Muscle layer of colon (tissue), 2 donors: ENCODE results near the gene SLC44A2.
A peak's percentile ranks its signal among the peaks of the same experiment; 100 is the strongest.
"Not testable (repeated sequence)": the region's sequence is repeated elsewhere in the genome, so short reads cannot be mapped to it uniquely, and the experiment has no call there.

Experiments used
- H3K27ac ChIP-seq: one replicate; pipeline ENCODE4 v1.7.0; 2013; ENCODE audit warnings: low read depth, mild to moderate bottlenecking, low read length, moderate library complexity
- H3K27me3 ChIP-seq, 2 donors: one replicate each; pipeline ENCODE4 v1.7.0; 2013; ENCODE audit warnings: low read length in 2 of 2, mild to moderate bottlenecking in 2 of 2; ENCODE audit not compliant: insufficient read depth in 2 of 2, control insufficient read depth in 1 of 2
- H3K36me3 ChIP-seq: one replicate; pipeline ENCODE4 v1.7.0; 2013; ENCODE audit warnings: mild to moderate bottlenecking, low read length; ENCODE audit not compliant: insufficient read depth
- H3K4me1 ChIP-seq: one replicate; pipeline ENCODE4 v1.7.0; 2013; ENCODE audit warnings: mild to moderate bottlenecking, low read length; ENCODE audit not compliant: insufficient read depth
- H3K4me3 ChIP-seq, 2 donors: one replicate each; pipeline ENCODE4 v1.7.0; 2013; ENCODE audit warnings: low read length in 2 of 2, low read depth in 1 of 2, mild to moderate bottlenecking in 1 of 2, moderate library complexity in 1 of 2
- H3K9ac ChIP-seq: one replicate; pipeline ENCODE4 v1.7.0; 2013; ENCODE audit warnings: low read length
- H3K9me3 ChIP-seq: one replicate; pipeline ENCODE4 v1.7.0; 2013; ENCODE audit warnings: mild to moderate bottlenecking, low read length
- donor health status: abdominal sarcoma.
- donor health status: Adenocarcinoma of cecum.

SLC44A2 gene

DNA sequence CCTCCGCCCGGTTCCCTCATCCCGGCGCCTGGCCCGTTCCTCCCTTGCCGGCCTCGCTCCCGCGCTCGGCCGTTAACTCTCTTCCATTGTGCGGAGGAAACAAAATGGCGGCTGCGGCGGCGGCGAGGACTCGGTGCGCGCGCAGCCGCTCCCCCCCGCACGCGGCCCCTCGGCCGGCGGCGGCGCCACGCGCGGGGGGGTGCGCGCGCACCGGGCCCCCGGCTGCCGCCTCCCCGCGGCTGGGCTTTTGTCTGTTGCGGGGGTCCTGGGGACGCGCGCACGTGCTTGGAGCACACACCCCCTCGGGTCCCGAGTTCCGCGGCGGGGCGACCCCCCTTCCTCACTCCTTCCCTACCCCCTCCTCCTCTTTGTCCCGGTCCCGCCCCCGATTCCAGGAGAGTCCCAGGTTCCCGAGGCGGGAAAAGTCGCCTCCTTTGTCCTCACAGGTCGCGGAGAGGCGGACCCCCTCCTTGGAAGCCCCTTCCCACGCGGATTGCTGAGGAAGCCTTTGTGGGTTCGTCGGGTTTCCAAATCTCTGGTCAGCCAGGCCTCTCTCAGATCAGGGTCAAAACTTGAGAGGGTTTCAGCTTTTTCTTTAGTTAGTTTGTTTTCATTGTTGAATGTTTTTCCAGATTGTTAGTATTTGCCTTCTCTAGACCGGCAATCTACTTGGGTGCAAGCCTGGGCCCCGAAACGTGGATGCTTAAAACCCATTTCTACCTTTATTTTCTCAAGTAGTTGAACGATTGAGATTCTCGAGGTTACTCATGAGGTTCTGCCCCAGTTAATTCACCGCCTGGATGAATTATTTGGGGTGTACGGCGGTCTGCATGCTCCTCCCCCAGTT, 29.5 kb downstream of the SLC44A2 start:
- Histone ChIP-seq H3K27me3 (no peaks in the 10 kb centered on the region), H3K27ac (peak overlapping the region; percentile 90), H3K4me3 (peak overlapping the region; percentile 58 to 85), H3K9me3 (no peaks in the 10 kb centered on the region), H3K4me1 (peaks cover 35% of the 10 kb centered on the region), H3K9ac (peak overlapping the region; percentile 68), H3K36me3 (no peaks in the 10 kb centered on the region)

DNA sequence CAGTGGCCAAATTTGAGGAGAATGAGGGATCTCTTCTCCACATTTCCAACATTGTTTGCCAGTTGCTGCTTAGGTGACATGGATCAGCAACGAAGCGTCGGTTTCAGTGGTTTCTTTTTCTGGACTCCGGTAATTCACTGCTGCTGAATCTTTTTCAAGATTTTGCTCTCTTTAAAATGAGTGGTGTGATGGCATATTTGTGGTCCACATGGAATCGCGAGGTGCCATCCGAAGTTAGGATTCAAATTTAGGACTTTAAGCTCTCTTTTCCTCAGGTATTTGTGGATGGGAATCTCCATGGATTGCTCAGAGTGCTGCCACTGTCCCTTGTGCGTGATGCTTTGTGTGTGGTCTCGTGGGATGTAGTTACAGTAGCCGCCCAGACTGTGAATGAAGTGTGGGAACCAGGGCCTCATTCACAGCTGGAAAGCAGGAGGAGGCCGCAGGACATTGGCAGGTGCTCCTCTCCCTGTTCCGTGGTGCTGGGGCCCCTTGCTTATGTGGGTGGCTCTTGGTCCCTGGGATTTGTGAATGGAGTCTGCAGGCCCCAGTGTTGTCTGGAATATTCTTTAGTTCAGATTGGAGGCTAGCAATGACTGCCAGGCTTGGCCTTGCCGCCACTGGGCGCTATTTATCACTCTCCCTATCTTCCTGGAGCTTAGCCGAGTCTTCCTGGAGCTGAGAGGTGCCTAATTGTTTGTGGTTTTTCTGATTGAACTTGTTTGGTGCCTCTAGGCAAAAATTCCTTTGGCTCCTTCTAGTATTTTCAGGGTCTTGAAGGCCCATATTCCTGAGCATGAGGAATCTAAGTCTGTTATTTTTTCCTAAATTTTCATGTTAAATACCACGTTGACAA, 30.3 kb downstream of the SLC44A2 start:
- Histone ChIP-seq H3K27me3 (no peaks in the 10 kb centered on the region), H3K36me3 (no peaks in the 10 kb centered on the region), H3K4me1 (peaks cover 41% of the 10 kb centered on the region), H3K4me3 (peak overlapping the region; percentile 43 to 85), H3K9me3 (no peaks in the 10 kb centered on the region), H3K27ac (peak overlapping the region; percentile 79), H3K9ac (peak overlapping the region; percentile 68)

DNA sequence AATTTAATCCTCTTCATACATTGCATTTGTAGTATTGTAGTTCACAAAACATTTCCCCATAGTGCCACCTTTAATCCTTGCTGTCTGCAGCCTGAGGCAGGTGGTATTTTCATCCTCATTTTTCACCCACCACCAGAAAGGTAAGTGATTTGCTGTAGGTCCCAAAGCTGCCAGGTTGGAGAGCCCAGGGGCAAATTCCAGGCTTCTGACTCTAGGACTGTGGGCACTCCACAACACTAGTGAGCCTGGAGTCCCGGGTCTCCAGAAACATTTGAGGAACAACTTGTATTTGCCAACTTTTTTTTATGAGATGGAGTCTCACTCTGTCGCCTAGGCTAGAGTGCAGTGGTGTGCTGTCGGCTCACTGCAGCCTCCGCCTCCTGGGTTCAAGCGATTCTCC, 35.0 kb downstream of the SLC44A2 start:
- no peak overlapping the region for H3K9ac ChIP-seq
- peaks cover 34% of the 10 kb centered on the region for H3K4me1 ChIP-seq
- H3K27ac ChIP-seq, result no peak overlapping the region

DNA sequence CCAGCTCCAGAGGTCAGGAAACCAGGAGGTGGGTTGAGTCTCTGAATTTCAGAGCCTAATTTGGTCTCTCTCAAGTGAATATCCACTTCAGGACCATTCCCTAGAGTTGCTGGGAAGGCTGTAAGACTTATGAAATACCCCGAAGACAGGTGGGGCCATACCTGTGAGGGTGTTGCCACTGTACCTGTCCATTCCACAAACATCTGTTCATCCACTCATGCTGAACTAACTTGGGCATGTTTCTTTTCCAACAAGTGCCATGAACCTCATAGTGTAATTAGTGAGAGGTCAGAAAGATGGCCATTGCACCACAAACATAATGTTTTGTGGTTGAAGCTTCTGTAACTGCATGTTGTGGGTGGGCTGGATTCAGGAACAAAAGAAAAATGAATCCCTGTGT, 36.6 kb downstream of the SLC44A2 start:
- H3K4me3 ChIP-seq, result no peak overlapping the region
- no peak overlapping the region for H3K27ac ChIP-seq
- peaks cover 32% of the 10 kb centered on the region for H3K4me1 ChIP-seq
- H3K9me3 ChIP-seq, result no peaks in the 10 kb centered on the region
- no peaks in the 10 kb centered on the region for H3K27me3 ChIP-seq
- H3K36me3 ChIP-seq, result peaks cover 7% of the 10 kb centered on the region
- no peak overlapping the region for H3K9ac ChIP-seq

More for the DNA sequence above, 35.0 kb downstream of the SLC44A2 start:
- Histone ChIP-seq H3K36me3 (peaks cover 4% of the 10 kb centered on the region), H3K4me3 (no peak overlapping the region), H3K9me3 (no peaks in the 10 kb centered on the region), H3K27me3 (no peaks in the 10 kb centered on the region)

DNA sequence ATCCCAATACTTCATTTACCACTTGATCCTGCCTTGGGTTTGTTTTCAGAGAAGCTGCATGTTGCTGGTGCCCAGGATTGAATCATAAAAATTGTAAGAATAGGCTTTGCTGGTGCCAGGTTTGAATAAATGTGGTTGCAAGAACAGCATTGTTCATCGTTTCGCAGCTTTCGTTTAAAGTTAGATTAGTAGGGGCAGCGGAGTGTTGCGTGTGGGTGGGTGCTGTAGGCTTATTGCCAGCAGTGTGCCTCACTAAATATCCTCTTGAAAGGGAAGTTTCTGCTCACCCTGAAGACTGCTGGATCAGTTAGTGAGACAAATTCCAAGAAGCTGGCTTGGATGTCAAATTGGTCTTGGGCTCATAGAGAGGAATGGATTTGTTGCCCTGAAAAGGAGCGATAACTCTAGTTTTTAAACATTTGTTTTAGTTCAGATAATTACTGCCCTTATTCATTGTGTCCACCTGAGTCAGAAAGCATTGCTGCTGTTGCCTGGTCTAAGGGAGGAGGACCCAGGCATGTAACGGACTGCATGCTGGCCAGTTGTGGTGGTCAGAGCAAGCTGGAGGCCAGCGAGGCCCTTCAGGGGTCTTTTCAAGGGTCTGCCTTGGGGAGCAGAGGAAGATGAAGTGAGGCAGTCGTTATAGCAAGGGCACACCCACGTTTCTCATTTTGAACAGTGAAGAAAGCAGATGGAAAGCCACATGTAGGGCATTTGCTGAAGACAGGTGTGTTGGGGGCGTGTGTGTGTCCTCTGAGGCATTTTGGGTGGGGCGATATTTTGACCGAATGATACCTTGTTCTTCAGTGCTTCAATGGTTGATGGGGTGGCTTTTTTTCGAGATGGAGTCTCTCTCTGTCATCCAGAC, 37.3 kb downstream of the SLC44A2 start:
- Histone ChIP-seq H3K9ac (no peak overlapping the region), H3K27me3 (no peaks in the 10 kb centered on the region), H3K36me3 (peaks cover 9% of the 10 kb centered on the region), H3K4me3 (no peak overlapping the region), H3K9me3 (no peaks in the 10 kb centered on the region), H3K27ac (no peak overlapping the region), H3K4me1 (peaks cover 32% of the 10 kb centered on the region)

DNA sequence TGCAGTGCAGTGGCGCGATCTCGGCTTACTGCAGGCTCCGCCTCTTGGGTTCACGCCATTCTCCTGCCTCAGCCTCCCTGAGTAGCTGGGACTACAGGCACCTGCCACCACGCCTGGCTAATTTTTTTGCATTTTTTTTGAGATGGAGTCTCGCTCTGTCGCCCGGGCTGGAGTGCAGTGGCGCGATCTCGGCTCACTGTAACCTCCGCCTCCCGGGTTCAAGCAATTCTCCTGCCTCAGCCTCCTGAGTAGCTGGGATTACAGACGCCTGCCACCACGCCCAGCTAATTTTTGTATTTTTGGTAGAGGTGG, 37.9 kb downstream of the SLC44A2 start:
- H3K4me3 ChIP-seq, H3K9ac ChIP-seq, H3K27me3 ChIP-seq, H3K9me3 ChIP-seq, H3K27ac ChIP-seq: not testable (repeated sequence)
- Histone ChIP-seq H3K36me3 (peaks cover 12% of the 10 kb centered on the region), H3K4me1 (peaks cover 32% of the 10 kb centered on the region)

DNA sequence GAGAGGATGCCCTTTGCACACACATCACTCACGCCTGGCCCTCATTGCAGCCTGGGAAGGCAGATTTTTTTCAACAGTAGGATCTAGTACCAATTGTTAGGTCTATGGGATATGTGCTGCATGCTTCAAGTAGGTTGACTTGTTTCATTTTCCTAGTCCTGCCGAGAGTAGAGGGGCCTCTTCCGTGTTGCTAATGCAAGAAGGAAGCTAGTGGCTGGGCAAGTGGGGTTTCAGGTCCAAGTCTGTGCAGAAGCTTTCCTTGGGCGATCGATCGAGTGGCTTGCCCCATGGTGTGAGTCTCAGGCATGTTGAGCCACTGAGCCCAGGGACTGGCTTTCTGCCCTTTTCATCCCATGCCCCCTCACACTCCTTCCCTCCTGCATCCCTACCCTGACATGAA, 42.5 kb downstream of the SLC44A2 start:
- H3K27me3 ChIP-seq, result no peaks in the 10 kb centered on the region
- peaks cover 33% of the 10 kb centered on the region for H3K4me1 ChIP-seq
- no peak overlapping the region for H3K4me3 ChIP-seq
- H3K9me3 ChIP-seq, result no peaks in the 10 kb centered on the region
- H3K36me3 ChIP-seq, result peaks cover 24% of the 10 kb centered on the region
- H3K9ac ChIP-seq, result no peak overlapping the region
- H3K27ac ChIP-seq, result no peak overlapping the region

DNA sequence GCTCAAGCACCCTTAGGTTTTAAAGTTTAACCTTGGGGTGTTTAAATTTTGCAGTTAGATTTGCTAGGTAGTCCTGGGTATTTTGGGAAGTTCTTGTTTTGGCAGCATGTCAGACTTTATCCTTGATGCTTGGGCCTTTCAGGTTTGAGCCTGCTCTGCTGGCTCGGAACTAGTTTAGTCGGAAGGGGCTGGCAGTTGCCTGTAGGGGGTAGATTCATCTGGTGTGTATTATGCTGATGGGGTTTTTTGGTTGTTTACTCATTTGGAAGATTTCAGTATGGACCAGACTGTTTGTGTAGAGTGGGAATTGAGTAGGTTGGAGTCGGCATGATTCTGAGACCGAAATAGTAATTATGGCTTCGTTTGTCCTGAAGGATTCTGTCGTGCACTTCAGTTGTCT, 43.9 kb downstream of the SLC44A2 start:
- Histone ChIP-seq H3K4me1 (peaks cover 32% of the 10 kb centered on the region), H3K27ac (no peak overlapping the region), H3K9ac (no peak overlapping the region), H3K36me3 (peaks cover 33% of the 10 kb centered on the region), H3K27me3 (no peaks in the 10 kb centered on the region), H3K4me3 (no peak overlapping the region), H3K9me3 (no peaks in the 10 kb centered on the region)

DNA sequence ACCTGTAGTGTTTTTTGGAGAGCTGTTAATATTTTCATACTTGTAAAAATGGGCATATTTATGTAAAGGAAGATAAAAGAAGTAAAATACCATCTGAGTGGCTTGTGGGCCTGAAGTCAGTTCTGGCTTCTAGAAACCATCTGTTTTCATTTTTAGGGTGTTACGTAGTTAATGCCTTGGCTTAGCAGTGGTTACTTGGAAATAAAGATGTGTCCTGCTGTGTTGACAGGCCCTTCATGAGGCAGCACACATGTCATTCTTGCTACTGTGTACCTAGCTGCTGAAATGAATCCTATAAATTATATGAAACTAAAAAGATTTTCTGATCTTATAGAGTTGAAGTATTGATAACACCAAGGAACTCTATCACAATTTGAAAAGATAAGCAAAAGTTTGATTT, 44.8 kb downstream of the SLC44A2 start:
- H3K9me3 ChIP-seq, result no peaks in the 10 kb centered on the region
- no peak overlapping the region for H3K4me3 ChIP-seq
- H3K27me3 ChIP-seq, result no peaks in the 10 kb centered on the region
- H3K27ac ChIP-seq, result no peak overlapping the region
- H3K4me1 ChIP-seq, result peaks cover 32% of the 10 kb centered on the region
- H3K9ac ChIP-seq, result no peak overlapping the region
- peaks cover 33% of the 10 kb centered on the region for H3K36me3 ChIP-seq

DNA sequence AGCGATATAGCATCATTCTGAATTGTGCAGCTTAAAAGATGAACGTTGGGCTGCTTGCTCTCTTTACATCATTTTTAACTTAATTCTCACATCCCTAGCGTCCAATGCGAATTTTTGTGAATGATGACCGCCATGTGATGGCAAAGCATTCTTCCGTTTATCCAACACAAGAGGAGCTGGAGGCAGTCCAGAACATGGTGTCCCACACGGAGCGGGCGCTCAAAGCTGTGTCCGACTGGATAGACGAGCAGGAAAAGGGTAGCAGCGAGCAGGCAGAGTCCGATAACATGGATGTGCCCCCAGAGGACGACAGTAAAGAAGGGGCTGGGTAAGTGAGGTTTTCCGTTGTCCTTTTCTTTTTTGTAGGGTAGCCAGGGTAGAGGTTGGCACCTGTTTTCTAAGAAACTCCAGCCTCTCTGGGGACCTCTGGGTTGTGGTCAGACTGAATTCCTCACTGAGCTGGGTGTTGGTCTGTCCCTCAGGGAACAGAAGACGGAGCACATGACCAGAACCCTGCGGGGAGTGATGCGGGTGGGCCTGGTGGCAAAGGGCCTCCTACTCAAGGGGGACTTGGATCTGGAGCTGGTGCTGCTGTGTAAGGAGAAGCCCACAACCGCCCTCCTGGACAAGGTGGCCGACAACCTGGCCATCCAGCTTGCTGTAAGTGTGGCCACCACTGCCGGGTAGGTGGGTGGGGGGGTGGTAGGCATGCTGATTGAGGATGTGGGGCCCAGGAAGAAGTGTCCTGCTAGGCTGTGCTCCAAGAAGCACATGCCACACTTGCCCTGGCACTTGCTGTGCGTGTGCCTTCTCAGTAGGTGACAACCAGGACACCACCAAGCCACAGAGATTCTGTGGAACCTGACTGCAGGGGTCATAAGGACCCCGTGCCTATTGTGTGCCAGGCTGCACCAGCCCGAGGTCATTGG, 45.8 kb downstream of the SLC44A2 start:
- H3K36me3 ChIP-seq, result peaks cover 39% of the 10 kb centered on the region
- peaks cover 28% of the 10 kb centered on the region for H3K4me1 ChIP-seq
- H3K9me3 ChIP-seq, result no peaks in the 10 kb centered on the region
- H3K4me3 ChIP-seq, result no peak overlapping the region
- H3K9ac ChIP-seq, result no peak overlapping the region
- no peak overlapping the region for H3K27ac ChIP-seq
- H3K27me3 ChIP-seq, result no peaks in the 10 kb centered on the region
